ENCODE measurements around the gene RPS6KB1.

The RPS6KB1 gene

GRCh38 chr17:59876107-59876506, 16.8 kb upstream of the RPS6KB1 start:
- Histone ChIP-seq H3K36me3 (ENCODE audit: control insufficient read depth, low read length) (peaks cover 24% of the 10 kb centered on the region), H3K79me2 (ENCODE audit: control insufficient read depth, low read length) (no peaks in the 10 kb centered on the region)

GRCh38 chr17:59877965-59878364, 15.0 kb upstream of the RPS6KB1 start:
- Histone ChIP-seq H3K9me3 (ENCODE audit: control insufficient read depth, insufficient read depth, low read length) (no peaks in the 10 kb centered on the region), H3K36me3 (ENCODE audit: control insufficient read depth, low read length) (peaks cover 27% of the 10 kb centered on the region), H3K4me3 (ENCODE audit: low read length) (no peak overlapping the region), H4K20me1 (ENCODE audit: control insufficient read depth, insufficient read depth, low read depth, low read length) (no peaks in the 10 kb centered on the region), H3K4me2 (ENCODE audit: low read length) (no peak overlapping the region), H3K4me1 (ENCODE audit: control insufficient read depth, low read length) (no peaks in the 10 kb centered on the region), H3K27ac (ENCODE audit: low read depth, low read length) (no peak overlapping the region), H3K27me3 (ENCODE audit: control insufficient read depth, low read length) (no peaks in the 10 kb centered on the region), H3F3A (ENCODE audit: control insufficient read depth, insufficient read depth) (0 out of 2 replicates have a peak, but pooled peaks cover 2% of the 10 kb centered on the region), H3K9me2 (replicated peaks; ENCODE audit: control insufficient read depth, low read length) (no peaks in the 10 kb centered on the region), H3K79me2 (ENCODE audit: control insufficient read depth, low read length) (no peaks in the 10 kb centered on the region)
- no peak for TF ChIP-seq CTCF (IDR thresholded peaks at IDR 0.05; ENCODE audit: low read depth, low read length, poor library complexity, severe bottlenecking)
- no peak for TF ChIP-seq EZH2phosphoT487 (IDR thresholded peaks at IDR 0.05; ENCODE audit: borderline replicate concordance, low read length)

More at GRCh38 chr17:59876107-59876506, 16.8 kb upstream of the RPS6KB1 start:
- TF ChIP-seq EZH2phosphoT487 (IDR thresholded peaks at IDR 0.05; ENCODE audit: borderline replicate concordance, low read length) (no peak), CTCF (IDR thresholded peaks at IDR 0.05; ENCODE audit: low read depth, low read length, poor library complexity, severe bottlenecking) (no peak)
- H3K4me2 ChIP-seq (ENCODE audit: low read length), result no peak overlapping the region
- no peak overlapping the region for H3K4me3 ChIP-seq (ENCODE audit: low read length)
- no peaks in the 10 kb centered on the region for H3K4me1 ChIP-seq (ENCODE audit: control insufficient read depth, low read length)
- no peaks in the 10 kb centered on the region for H4K20me1 ChIP-seq (ENCODE audit: control insufficient read depth, insufficient read depth, low read depth, low read length)
- H3K9me3 ChIP-seq (ENCODE audit: control insufficient read depth, insufficient read depth, low read length), result no peaks in the 10 kb centered on the region
- no peaks in the 10 kb centered on the region for H3K27me3 ChIP-seq (ENCODE audit: control insufficient read depth, low read length)
- no peak overlapping the region for H3K27ac ChIP-seq (ENCODE audit: low read depth, low read length)
- H3K9me2 ChIP-seq (replicated peaks; ENCODE audit: control insufficient read depth, low read length), result no peaks in the 10 kb centered on the region
- H3F3A ChIP-seq (ENCODE audit: control insufficient read depth, insufficient read depth), result 0 out of 2 replicates have a peak, but pooled peaks cover 2% of the 10 kb centered on the region

- Histone ChIP-seq H3K36me3 (ENCODE audit: control insufficient read depth, low read length) (peaks cover 31% of the 10 kb centered on the region), H3K9me2 (replicated peaks; ENCODE audit: control insufficient read depth, low read length) (no peaks in the 10 kb centered on the region), H3K27me3 (ENCODE audit: control insufficient read depth, low read length) (no peaks in the 10 kb centered on the region), H3K4me2 (ENCODE audit: low read length) (no peak overlapping the region), H3K9me3 (ENCODE audit: control insufficient read depth, insufficient read depth, low read length) (no peaks in the 10 kb centered on the region), H3K4me3 (ENCODE audit: low read length) (no peak overlapping the region), H3K79me2 (ENCODE audit: control insufficient read depth, low read length) (no peaks in the 10 kb centered on the region), H3K27ac (ENCODE audit: low read depth, low read length) (no peak overlapping the region), H3F3A (ENCODE audit: control insufficient read depth, insufficient read depth) (0 out of 2 replicates have a peak, but pooled peaks cover 2% of the 10 kb centered on the region), H3K4me1 (ENCODE audit: control insufficient read depth, low read length) (no peaks in the 10 kb centered on the region), H4K20me1 (ENCODE audit: control insufficient read depth, insufficient read depth, low read depth, low read length) (no peaks in the 10 kb centered on the region)
- no peak for TF ChIP-seq CTCF (IDR thresholded peaks at IDR 0.05; ENCODE audit: low read depth, low read length, poor library complexity, severe bottlenecking)
Observed at GRCh38 chr17:59878624-59879023, 14.3 kb upstream of the RPS6KB1 start.

All from DOHH2 (cell line).